IMR-90 (cell line): ENCODE measurements around the gene TRUB2. TPM values are rescaled to one million over a fixed set of nuclear protein-coding genes. Genes with fewer than 3 reads are reported as not detected.
A peak's percentile ranks its signal among the peaks of the same experiment; 100 is the strongest.

Source experiments
- ATAC-seq: fragments of 200-7000 bp; cut with Tn5 transposase; 2 replicates; pipeline ENCODE4 v1.9.1; 2020; ENCODE audit warnings: low read depth, mild to moderate bottlenecking, moderate library complexity
- BruUV-seq: library from RNA; stranded (reverse); fragments of 400-500 nt; replicated peaks from 2 replicates; lab custom pipeline; 2021; lab: Mats Ljungman, UMichigan
- CTCF ChIA-PET: fragments of 300-600 bp; formaldehyde crosslinking; extraction: SDS; loops from one replicate; lab custom pipeline; 2021; ENCODE audit warnings: antibody characterized with exemption; lab: Yijun Ruan, JAX
- POLR2A ChIA-PET: fragments of 300-600 bp; sonication (Branson Sonifier 250); formaldehyde crosslinking; loops from one replicate; lab custom pipeline; 2022; ENCODE audit warnings: antibody characterized with exemption; ENCODE audit not compliant: unreplicated experiment; lab: Charles Lee
- DNase-seq: peaks from one replicate; pipeline ENCODE4 v3.0.0; 2013
- H2AFZ ChIP-seq: replicated peaks from 2 replicates; pipeline ENCODE3; 2013; ENCODE audit warnings: low read length, mild to moderate bottlenecking; ENCODE audit not compliant: poor library complexity
- H2AK5ac ChIP-seq: 2 replicates; pipeline ENCODE4 v1.6.1; 2013; ENCODE audit warnings: low read depth, low read length, inconsistent platforms
- H2AK9ac ChIP-seq: replicated peaks from 2 replicates; pipeline ENCODE3; 2013; ENCODE audit warnings: mild to moderate bottlenecking, low read depth, low read length, moderate library complexity; ENCODE audit not compliant: poor library complexity
- H2BK120ac ChIP-seq: 2 replicates; pipeline ENCODE4 v1.6.1; 2013; ENCODE audit warnings: low read depth, low read length, inconsistent platforms
- H2BK15ac ChIP-seq: 3 replicates; pipeline ENCODE4 v1.6.1; 2013; ENCODE audit warnings: low read depth, low read length, inconsistent platforms
- H2BK20ac ChIP-seq: 2 replicates; pipeline ENCODE4 v1.6.1; 2013; ENCODE audit warnings: low read depth, mild to moderate bottlenecking, inconsistent platforms, low read length, moderate library complexity
- H2BK5ac ChIP-seq: 2 replicates; pipeline ENCODE4 v1.6.1; 2013; ENCODE audit warnings: mild to moderate bottlenecking, low read depth, low read length, inconsistent platforms; ENCODE audit not compliant: poor library complexity, severe bottlenecking
- H3K14ac ChIP-seq: replicated peaks from 2 replicates; pipeline ENCODE4 v1.6.1; 2013; ENCODE audit warnings: low read depth, low read length, inconsistent platforms
- H3K18ac ChIP-seq: 2 replicates; pipeline ENCODE4 v1.6.1; 2013; ENCODE audit warnings: low read depth, low read length, control low read depth
- H3K23ac ChIP-seq: 2 replicates; pipeline ENCODE4 v1.6.1; 2013; ENCODE audit warnings: low read depth, low read length, inconsistent platforms
- H3K27ac ChIP-seq: 2 replicates; pipeline ENCODE4 v1.5.1; 2013; ENCODE audit warnings: mild to moderate bottlenecking, control low read depth, low read length; ENCODE audit not compliant: insufficient read depth
- H3K27me3 ChIP-seq: 2 replicates; pipeline ENCODE4 v1.6.1; 2013; ENCODE audit warnings: low read length; ENCODE audit not compliant: control insufficient read depth, insufficient read depth
- H3K36me3 ChIP-seq: 2 replicates; pipeline ENCODE4 v1.6.1; 2013; ENCODE audit warnings: low read length, mixed read lengths; ENCODE audit not compliant: control insufficient read depth, insufficient read depth
- H3K4ac ChIP-seq: 2 replicates; pipeline ENCODE4 v1.6.1; 2013; ENCODE audit warnings: low read depth, low read length, inconsistent platforms
- H3K4me1 ChIP-seq: 2 replicates; pipeline ENCODE4 v1.6.1; 2013; ENCODE audit warnings: low read length, mixed read lengths; ENCODE audit not compliant: control insufficient read depth, insufficient read depth
- H3K4me2 ChIP-seq: 2 replicates; pipeline ENCODE4 v1.6.1; 2013; ENCODE audit warnings: low read depth, mild to moderate bottlenecking, control low read depth, low read length, moderate library complexity
- H3K4me3 ChIP-seq: 2 replicates; pipeline ENCODE4 v1.5.1; 2013; ENCODE audit warnings: low read depth, mild to moderate bottlenecking, control low read depth, low read length, moderate library complexity; ENCODE audit not compliant: insufficient read depth
- H3K56ac ChIP-seq: 2 replicates; pipeline ENCODE4 v1.6.1; 2013; ENCODE audit warnings: low read length, inconsistent platforms; ENCODE audit not compliant: insufficient read depth; ENCODE audit errors: extremely low read depth
- H3K79me1 ChIP-seq, 2 experiments: 2 replicates each; pipeline ENCODE4 v1.6.1; 2013; ENCODE audit warnings: low read length in 2 of 2, inconsistent platforms in 1 of 2, low read depth in 1 of 2
- H3K9ac ChIP-seq: 2 replicates; pipeline ENCODE4 v1.6.1; 2013; ENCODE audit warnings: low read depth, low read length, control low read depth
- H3K9me1 ChIP-seq: 2 replicates; pipeline ENCODE4 v1.6.1; 2013; ENCODE audit warnings: low read length, inconsistent platforms; ENCODE audit not compliant: insufficient read depth
- H3K9me3 ChIP-seq: 2 replicates; pipeline ENCODE4 v1.6.1; 2013; ENCODE audit warnings: low read length; ENCODE audit not compliant: control insufficient read depth, insufficient read depth
- H4K20me1 ChIP-seq: 2 replicates; pipeline ENCODE4 v1.6.1; 2013; ENCODE audit warnings: low read length, inconsistent platforms; ENCODE audit not compliant: insufficient read depth
- H4K5ac ChIP-seq: 2 replicates; pipeline ENCODE4 v1.6.1; 2013; ENCODE audit warnings: mild to moderate bottlenecking, low read depth, low read length, control low read depth
- H4K8ac ChIP-seq, 2 experiments: 2 replicates each; pipeline ENCODE4 v1.6.1; 2013; ENCODE audit warnings: low read depth in 2 of 2, low read length in 2 of 2, control low read depth in 1 of 2, inconsistent platforms in 1 of 2
- H4K91ac ChIP-seq: 2 replicates; pipeline ENCODE4 v1.6.1; 2013; ENCODE audit warnings: low read depth, low read length, inconsistent platforms; ENCODE audit not compliant: insufficient read depth
- CEBPB ChIP-seq: IDR thresholded peaks from 2 replicates; pipeline ENCODE4 v1.6.1; 2012; ENCODE audit warnings: low read depth, low read length, improper control_type of control experiment
- NFE2L2 ChIP-seq: fragments of 150-350 bp; IDR thresholded peaks from 2 replicates; pipeline ENCODE4 v1.6.1; 2016; ENCODE audit warnings: low read depth, mild to moderate bottlenecking, low read length
- WGBS, 2 experiments: methylation state at CpG; one replicate each; pipeline versions ENCODE4 v1.1.5 to v1.1.7; 2013; ENCODE audit warnings: missing lambda C conversion rate in 2 of 2; ENCODE audit not compliant: insufficient read length in 1 of 2; ENCODE audit errors: extremely low coverage in 2 of 2; 5-methylcytosine and 5-hydroxymethylcytosine counted together
- dilution Hi-C: fragments of 300-500 bp; cut with HindIII; formaldehyde crosslinking; loops from one replicate; pipeline ENCODE4 v1.14.3; 2018; ENCODE audit warnings: low sequenced_read_pairs; ENCODE audit not compliant: unreplicated experiment
- in situ Hi-C: fragments of 300-500 bp; cut with MboI; formaldehyde crosslinking; loops from 3 replicates; pipeline ENCODE4 v1.14.3; 2019; ENCODE audit warnings: low sequenced_read_pairs, inconsistent platforms, mixed read lengths
- intact Hi-C: fragments of 100-400 bp; cut with micrococcal nuclease; formaldehyde crosslinking; loops from 2 replicates; pipeline ENCODE4 v1.10.0; 2022
- polyA plus RNA-seq, 3 experiments: library from polyadenylated mRNA; depleted of rRNA; stranded (reverse); fragments of >200 nt; gene quantifications; 2 replicates each; pipeline ENCODE4 v1.2.3, GENCODE V29; 2012; ENCODE audit warnings: low replicate concordance in 1 of 3
- total RNA-seq: library from RNA; depleted of rRNA; stranded (reverse); fragments of >200 nt; gene quantifications from 2 replicates; pipeline ENCODE4 v1.2.3, GENCODE V29; 2012

Gene TRUB2
- total and polyA plus RNA-seq, 2 of the 4 experiments (the other 2 are of a cell fraction): 18.0 to 21.3 TPM

DNA sequence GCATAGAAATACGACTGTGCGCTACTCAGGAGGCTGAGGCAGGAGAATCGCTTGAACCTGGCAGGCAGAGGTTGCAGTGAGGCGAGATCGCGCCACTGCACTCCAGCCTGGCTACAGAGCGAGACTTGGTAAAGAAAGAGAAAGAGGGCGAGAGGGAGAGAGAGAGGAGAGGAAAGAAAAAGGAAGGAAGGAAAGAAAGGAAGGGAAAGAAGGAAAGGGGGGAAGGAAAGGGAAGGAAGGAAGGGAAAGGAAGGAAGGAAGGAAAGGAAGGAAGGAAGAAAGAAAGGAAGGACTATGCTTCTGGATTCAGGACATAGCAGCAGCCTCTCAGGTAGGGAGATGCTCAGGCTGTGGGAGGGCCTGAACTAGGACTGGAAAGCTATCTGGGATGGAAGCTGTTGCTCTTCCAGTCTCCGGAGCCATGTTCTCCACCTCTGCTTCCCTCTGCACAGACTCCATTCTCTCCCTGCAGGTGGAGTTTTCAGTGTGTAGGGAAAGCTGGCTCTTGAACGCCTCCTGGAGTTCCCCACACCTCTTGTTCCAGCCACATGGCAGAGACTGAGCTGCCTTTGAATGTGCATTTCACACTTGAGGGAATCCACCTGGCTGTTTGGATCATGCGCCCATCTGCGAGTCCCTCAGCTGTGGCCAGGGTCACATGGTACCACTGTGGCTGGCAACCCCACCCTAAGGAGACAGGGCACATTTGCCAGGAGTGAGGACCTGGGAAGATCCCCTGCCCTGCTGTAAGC lies 37.0 kb downstream of the TRUB2 start:
- TF ChIP-seq NFE2L2 (no peak), CEBPB (no peak)
- 100% methylated on average over 7 of the region's 12 CpGs; no CpG with 5 or more reads in 1 of the 2 experiments for WGBS, 2 experiments
- Histone ChIP-seq H2BK15ac (no peak overlapping the region), H3K4me2 (no peak overlapping the region), H3K23ac (no peak overlapping the region; the same call in 1 of the 2 replicates), H4K91ac (no peak overlapping the region), H3K9me3 (no peaks in the 10 kb centered on the region), H3K27ac (no peak overlapping the region), H2BK120ac (no peak overlapping the region), H2BK20ac (no peak overlapping the region), H3K79me1 (peaks cover 5 to 20% of the 10 kb centered on the region in 2 experiments; a peak in 2 of 4 replicates), H2AK5ac (no peak overlapping the region), H2AFZ (no peak overlapping the region), H2BK5ac (no peak overlapping the region), H3K4ac (no peak overlapping the region), H3K56ac (no peak overlapping the region), H4K8ac (no peak overlapping the region), H3K18ac (no peak overlapping the region), H3K4me3 (no peak overlapping the region), H3K36me3 (peaks cover 27% of the 10 kb centered on the region), H3K27me3 (no peaks in the 10 kb centered on the region), H3K4me1 (no peaks in the 10 kb centered on the region), H3K14ac (no peak overlapping the region), H4K20me1 (no peaks in the 10 kb centered on the region), H3K9me1 (peaks cover 10% of the 10 kb centered on the region), H4K5ac (no peak overlapping the region), H2AK9ac (peak overlapping the region; percentile 55), H3K9ac (no peak overlapping the region)
- DNase-seq (no peak), ATAC-seq (no peak)
- POLR2A ChIA-PET: no interaction called here
- CTCF ChIA-PET: no interaction called here
- dilution Hi-C loops: no loop called here
- in situ Hi-C loops: no loop called here
- BruUV-seq: no TSS peak
- intact Hi-C loops: no loop called here
